Activated CD4-positive, CD25-positive, alpha-beta regulatory T cell treated with anti-CD3 and anti-CD28 coated beads, Interleukin-2, amount 50 U/mL, for 72 hours (primary cell): Measurements from ENCODE around the gene RAB27B.

Experiments used
- DNase-seq: peaks from one replicate; pipeline ENCODE4 v3.0.0; 2021

RAB27B gene

DNA sequence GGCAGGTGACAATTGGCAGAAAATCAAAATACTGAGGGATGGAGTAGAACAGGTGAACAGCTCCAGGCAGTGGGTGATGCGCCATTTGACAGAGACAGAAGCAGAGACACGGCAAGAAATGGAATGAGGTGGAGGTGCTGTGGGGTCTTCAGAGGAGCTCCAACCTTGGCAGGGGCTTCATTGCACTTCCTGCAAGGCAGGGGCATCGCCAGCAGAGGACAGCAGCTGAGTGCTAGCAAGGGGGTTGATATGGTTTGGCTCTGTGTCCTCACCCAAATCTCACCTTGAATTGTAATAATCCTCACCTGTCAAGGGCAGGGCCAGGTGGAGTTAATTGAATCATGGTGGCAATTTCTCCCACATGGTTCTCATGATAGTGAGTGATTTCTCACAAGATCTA is 88.2 kb downstream of the RAB27B start:
- no peak for DNase-seq

DNA sequence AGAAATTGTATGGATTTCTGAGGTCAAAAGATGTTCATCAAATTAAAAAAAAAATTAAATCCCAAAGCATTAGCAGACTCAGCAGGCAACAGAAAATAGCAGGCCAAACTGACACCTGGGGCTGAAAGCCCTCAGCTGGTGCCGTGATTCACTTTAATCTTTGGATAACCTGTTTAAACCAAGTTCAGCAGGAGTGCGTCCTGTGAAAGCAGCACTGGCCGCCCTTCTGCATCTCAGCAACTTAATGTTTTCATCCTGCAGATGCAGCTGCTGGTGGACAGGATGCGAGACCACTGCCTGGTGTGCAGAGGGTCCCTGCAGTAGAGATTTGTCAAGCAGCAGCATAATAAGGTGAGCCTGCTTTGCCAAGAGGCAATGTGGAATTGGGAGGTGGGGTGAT is 89.8 kb downstream of the RAB27B start:
- DNase-seq, result no peak

DNA sequence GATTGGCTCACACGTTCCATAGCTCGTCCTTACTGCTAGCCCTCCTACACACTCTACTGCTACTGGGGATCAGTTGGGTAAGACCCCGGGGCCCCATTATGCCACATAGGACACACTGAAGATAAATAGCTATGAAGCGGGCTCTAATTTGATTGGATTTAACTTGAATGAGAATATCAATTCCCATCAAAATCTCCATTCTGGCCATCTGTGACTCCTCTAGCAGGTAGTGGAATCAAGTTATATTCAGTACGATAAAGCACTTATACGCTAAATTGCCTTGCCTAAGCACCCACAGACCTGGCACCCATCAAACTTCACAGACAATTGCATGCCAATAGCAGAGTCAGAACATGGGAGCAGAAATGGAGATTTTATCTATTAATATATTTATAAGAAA is 91.1 kb downstream of the RAB27B start:
- no peak for DNase-seq

DNA sequence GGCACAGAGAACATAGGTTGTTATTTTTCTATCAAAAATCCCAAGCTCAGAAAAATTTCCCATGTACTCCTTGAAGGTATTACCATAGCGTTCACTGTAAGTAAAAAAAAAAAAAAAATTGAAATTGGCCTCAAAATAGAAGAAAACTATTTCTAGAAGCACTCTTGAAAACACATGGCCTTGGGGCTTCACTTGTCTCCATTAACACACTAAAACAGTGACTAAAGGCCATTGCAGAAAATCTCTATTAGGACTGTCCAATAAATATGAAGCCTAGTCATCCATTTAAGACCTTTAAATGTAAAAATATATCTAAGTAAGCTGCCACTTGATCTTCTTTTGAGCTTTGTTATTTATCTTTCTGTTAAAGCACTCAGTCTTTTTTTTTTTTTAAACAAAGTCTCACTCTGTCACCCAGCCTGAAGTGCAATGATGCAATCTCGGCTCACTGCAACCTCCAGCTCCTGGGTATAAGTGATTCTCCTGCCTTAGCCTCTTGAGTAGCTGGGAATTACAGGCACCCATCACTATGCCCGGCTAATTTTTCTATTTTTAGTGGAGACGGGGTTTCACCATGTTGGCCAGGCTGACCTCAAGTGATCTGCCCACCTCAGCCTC is 95.2 kb downstream of the RAB27B start:
- no peak for DNase-seq

DNA sequence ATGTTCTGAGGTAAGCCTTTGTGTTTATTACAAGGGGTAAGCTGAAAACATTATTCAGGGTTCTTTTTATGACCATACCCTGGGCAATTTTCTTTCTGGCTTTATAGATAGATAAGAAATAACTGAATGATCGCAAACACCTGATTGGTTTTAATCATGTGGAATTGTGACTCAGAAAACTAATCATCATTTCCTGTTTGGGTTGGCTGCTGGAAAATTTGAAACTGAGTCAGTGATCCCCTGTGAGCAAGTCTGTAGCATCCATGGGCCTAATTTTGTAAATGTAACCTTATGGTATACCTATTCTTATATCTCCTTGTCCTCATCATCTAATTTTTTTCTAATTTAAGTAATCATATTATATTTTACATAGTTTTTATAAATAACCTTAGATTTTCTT is 96.7 kb downstream of the RAB27B start:
- no peak for DNase-seq

DNA sequence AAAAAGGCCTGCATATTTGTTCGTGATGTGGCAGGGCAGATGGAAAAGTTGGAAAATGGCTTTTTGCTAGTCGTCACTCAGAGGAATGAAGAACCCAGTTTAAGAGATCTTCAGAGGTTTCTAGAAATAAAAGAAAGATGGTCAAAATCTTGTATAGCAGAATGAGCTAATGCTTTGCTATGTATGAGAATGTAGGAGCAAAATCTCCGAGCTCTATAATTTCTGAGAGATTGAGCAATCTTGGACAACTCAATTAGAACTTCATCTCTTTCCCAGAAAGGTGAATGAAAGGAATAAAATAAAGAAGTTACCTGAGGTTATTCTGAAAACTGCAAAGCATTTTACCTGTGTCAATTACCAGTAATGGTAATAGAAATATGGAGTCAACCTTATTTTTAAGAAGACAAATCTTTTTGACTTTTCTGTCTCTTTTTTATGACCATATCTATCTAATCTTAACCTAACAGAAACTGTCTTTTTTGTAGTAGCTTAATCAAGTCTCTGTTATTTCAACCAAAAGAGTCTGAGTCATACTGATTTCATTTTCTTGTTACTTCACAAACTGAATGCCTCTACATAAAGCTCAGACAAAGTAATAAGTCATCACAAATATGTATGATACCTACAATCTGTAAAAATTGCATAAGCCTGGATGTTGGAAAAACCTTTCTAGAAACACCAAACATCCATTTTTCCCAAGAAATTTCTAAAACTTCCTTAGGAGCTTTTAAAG is 98.5 kb downstream of the RAB27B start:
- DNase-seq, result no peak

DNA sequence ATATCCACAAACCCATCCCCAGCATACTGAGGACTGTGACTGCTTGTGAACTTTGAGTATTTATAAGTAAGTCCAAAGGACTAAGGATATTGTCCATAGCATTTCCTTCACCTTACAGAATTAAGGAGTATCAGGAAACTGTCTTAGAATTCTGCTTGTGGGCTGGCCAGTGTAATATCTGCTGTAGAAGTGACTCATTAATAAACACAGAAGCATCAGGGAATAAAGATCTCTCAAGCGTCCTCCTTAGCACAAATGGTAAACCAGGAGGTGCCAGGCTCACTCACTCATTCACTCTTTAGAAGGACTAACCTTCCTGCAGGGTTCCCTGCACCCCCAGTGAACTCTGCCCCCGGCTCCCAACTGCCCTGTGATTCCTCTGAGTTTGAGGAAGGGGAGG is 100.0 kb downstream of the RAB27B start:
- DNase-seq, result no peak

DNA sequence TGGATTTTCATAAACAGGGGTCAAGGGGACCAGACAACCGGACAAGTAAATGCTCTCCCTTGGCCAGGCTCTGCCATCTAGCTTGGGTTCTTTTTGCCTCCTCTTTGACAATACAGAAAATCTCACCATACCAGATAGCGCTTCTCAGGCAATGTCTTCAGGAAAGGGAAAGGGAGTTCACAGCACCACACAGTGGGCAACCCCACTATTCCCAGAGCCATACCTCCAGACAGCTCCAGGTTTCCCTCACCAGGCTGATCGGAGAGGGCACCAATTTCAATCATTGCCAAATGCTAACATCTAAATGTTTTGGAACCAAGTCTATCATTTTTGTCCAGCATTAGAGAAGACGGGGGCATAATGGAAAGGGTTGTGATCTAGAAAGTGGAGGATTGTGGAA is 102.9 kb downstream of the RAB27B start:
- no peak for DNase-seq

DNA sequence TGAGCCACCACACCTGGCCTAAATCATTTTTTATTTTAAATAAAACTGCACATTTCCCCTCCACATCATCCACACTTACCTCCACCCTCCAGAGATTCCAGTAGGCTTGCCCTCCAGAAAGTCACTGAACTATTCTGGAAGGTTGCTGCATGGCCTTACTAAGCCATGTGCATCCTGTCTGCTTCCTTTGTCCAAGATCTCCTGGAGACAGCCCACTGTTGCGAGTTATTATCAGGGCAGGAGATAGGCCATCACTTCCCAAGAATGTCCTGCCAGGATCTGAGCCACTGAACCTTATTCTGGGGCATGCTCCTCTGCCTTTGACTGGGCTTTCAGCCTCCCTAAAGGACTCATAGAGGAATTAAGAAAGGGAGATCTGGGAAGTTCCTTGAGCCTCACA is 104.2 kb downstream of the RAB27B start:
- no peak for DNase-seq

DNA sequence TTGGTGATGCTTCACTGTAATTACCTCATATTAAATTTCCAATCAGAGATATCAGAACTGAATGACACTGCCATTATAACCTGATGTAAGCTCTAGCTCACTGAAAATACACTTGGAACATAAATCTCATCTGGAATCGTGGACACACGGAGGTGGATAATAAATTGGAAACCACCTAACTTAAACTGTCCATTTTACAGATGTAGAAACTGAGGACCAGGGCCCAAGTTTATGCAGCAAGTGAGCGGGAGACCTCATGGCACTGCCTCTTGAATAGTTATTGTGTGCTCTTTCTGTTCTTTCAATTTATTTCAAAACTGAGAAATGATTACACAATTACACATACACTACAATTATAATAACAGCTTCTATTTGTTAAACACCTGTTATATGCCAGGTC is 110.2 kb downstream of the RAB27B start:
- DNase-seq, result no peak

DNA sequence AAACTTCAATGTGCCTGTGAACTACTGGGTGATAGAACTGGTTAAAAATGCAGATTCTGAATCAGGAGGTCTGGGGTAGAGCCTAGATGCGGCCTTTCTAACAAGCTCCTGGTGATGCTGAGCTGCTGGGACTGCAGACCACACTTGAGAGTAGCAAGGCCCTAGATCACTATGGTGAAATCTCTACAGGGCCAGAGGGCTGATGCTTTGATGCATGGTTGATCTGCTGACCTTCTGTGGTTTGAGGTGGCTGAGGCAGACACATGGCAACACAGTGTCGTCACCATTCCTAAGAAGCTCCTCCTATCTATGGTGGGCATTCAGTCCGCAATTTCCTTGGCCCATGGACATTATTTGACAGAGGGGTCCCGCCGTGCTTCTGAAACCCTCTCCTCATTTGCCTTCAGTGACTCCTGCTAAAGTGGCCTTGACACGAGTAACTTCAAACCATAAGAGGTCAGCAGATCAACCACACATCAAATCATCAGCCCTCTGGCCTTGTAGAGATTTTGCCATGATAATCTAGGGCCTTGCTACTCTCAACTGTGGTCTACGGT is 111.2 kb downstream of the RAB27B start:
- DNase-seq, result no peak

DNA sequence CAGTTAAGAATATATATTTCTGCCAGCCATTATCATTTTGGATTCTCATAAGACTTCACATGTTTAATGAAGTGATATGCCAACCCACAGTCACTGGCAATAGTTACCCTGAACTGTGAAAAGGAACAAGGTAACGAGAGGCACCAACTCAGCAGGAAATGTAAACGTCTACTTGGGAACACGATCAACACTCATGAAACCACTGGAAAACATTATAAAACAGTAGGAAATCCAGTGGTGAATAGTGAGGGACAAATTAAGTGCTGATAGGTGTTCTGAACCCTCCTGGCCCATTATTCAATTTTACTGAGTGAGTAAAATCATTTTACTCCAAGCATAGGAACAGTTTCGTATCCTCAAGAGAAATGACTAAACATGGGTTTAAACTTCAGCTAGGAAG is 113.9 kb downstream of the RAB27B start:
- no peak for DNase-seq

DNA sequence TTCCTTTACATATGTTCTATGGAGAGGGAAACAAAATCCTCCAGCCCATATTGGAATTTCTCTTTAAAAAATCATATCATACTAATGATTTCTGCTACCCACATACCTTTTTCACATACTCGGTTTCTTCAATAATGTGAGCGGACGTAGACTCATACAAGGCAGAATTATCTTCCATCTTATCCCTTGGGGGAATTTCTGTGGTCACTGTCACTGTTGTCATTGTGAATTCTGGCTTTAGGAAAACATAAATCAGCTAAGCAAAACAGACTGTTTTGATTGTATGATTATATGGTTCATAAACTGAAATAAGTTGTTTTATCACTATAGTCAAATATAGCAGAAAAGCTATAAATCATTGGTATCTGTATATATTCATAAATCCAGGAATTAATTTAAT is 114.3 kb downstream of the RAB27B start:
- no peak for DNase-seq
